A673 (cell line): Measurements from ENCODE around the gene NKD1.

ENCODE experiments used
- EZH2 ChIP-seq: fragments of 200-600 bp; sonication (generic); IDR thresholded peaks from 2 replicates; pipeline ENCODE4 v1.6.1; 2017; ENCODE audit warnings: borderline replicate concordance, low read depth, mild to moderate bottlenecking, mixed read lengths, antibody characterized with exemption, low read length; ENCODE audit not compliant: poor library complexity, severe bottlenecking
- TF ChIP-seq, protein P1 (sequence below): fragments of 300-800, 200-600 bp; sonication (generic); conservative IDR thresholded peaks from 2 replicates; pipeline ENCODE4 v1.5.1; 2017; ENCODE audit warnings: low read depth, mild to moderate bottlenecking, antibody characterized with exemption, low read length, moderate library complexity, mixed read lengths

DNA sequence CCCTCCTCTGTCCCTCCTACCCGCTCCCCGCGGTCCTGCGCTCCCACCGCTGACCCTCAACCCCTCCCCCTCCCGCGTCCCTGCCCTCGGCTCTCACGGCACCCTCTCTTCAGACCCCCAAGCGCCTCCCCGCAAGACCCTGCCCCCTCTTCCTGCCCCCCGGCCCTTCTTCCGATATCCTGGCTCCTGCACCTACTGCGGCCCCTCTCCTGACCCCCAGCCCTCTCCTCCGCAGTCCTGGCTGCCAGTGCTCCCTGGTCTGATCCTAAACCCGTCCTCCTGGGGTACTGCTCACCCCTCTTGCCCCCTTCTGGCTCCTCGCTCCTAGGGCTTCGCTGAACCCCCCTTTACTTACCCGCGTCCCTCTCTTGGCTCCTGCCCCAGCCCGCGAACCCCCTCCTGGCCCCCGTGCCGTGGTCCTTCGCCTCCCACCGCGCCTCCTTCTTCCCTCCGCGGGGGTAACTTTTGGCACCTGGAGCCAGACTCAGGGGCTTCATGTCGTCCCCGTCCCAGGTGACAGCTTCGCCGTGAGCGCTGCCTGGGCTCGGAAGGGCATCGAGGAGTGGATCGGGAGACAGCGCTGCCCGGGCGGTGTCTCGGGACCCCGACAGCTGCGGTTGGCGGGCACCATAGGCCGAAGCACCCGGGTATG is 839 bp downstream of the NKD1 start:
- TF ChIP-seq, protein P1, sequence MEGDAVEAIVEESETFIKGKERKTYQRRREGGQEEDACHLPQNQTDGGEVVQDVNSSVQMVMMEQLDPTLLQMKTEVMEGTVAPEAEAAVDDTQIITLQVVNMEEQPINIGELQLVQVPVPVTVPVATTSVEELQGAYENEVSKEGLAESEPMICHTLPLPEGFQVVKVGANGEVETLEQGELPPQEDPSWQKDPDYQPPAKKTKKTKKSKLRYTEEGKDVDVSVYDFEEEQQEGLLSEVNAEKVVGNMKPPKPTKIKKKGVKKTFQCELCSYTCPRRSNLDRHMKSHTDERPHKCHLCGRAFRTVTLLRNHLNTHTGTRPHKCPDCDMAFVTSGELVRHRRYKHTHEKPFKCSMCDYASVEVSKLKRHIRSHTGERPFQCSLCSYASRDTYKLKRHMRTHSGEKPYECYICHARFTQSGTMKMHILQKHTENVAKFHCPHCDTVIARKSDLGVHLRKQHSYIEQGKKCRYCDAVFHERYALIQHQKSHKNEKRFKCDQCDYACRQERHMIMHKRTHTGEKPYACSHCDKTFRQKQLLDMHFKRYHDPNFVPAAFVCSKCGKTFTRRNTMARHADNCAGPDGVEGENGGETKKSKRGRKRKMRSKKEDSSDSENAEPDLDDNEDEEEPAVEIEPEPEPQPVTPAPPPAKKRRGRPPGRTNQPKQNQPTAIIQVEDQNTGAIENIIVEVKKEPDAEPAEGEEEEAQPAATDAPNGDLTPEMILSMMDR, result no peak
- no peak for TF ChIP-seq EZH2
